Trophoblast cell (in vitro differentiated cells and primary cell): Measurements from ENCODE around the gene PTPN18.

Experiments
- DNase-seq, 2 donors: peaks; one replicate each; pipeline ENCODE4 v3.0.0-alpha.2; 2016
- H2AFZ ChIP-seq: 2 replicates; pipeline ENCODE4 v1.6.1; 2013; ENCODE audit warnings: low read length, moderate library complexity, mild to moderate bottlenecking; ENCODE audit not compliant: insufficient read depth, poor library complexity
- H2AK5ac ChIP-seq: 2 replicates; pipeline ENCODE4 v1.6.1; 2013; ENCODE audit warnings: mild to moderate bottlenecking, low read length
- H2BK120ac ChIP-seq: 2 replicates; pipeline ENCODE4 v1.6.1; 2013; ENCODE audit warnings: low read length, mild to moderate bottlenecking, moderate library complexity; ENCODE audit not compliant: insufficient read depth, poor library complexity
- H2BK12ac ChIP-seq: 2 replicates; pipeline ENCODE4 v1.6.1; 2013; ENCODE audit warnings: mild to moderate bottlenecking, low read length, moderate library complexity
- H2BK5ac ChIP-seq: 2 replicates; pipeline ENCODE4 v1.6.1; 2013; ENCODE audit warnings: low read length, low read depth, moderate library complexity, mild to moderate bottlenecking; ENCODE audit not compliant: poor library complexity
- H3K14ac ChIP-seq: 2 replicates; pipeline ENCODE4 v1.6.1; 2013; ENCODE audit warnings: mild to moderate bottlenecking, low read length
- H3K18ac ChIP-seq: 2 replicates; pipeline ENCODE4 v1.6.1; 2013; ENCODE audit warnings: mild to moderate bottlenecking, low read length
- H3K23ac ChIP-seq: 2 replicates; pipeline ENCODE4 v1.6.1; 2013; ENCODE audit warnings: low read length
- H3K27ac ChIP-seq: 2 replicates; pipeline ENCODE4 v1.5.1; 2013; ENCODE audit warnings: low read depth, mild to moderate bottlenecking, inconsistent platforms, low read length, moderate library complexity
- H3K27me3 ChIP-seq: 2 replicates; pipeline ENCODE4 v1.6.1; 2013; ENCODE audit warnings: inconsistent platforms, mild to moderate bottlenecking, low read length, moderate library complexity; ENCODE audit not compliant: insufficient read depth
- H3K36me3 ChIP-seq, 2 experiments: 1 replicate in 1 of 2; 2 replicates in 1 of 2; pipeline ENCODE4 v1.6.1; 2013; ENCODE audit warnings: low read length in 2 of 2, mild to moderate bottlenecking in 2 of 2, moderate library complexity in 1 of 2; ENCODE audit not compliant: insufficient read depth in 2 of 2, control insufficient read depth in 1 of 2
- H3K4ac ChIP-seq: 2 replicates; pipeline ENCODE4 v1.6.1; 2013; ENCODE audit warnings: low read depth, mild to moderate bottlenecking, low read length, moderate library complexity
- H3K4me1 ChIP-seq, 2 experiments: 1 replicate in 1 of 2; 2 replicates in 1 of 2; pipeline ENCODE4 v1.6.1; 2013; ENCODE audit warnings: low read length in 2 of 2, mild to moderate bottlenecking in 2 of 2, moderate library complexity in 1 of 2; ENCODE audit not compliant: insufficient read depth in 2 of 2, control insufficient read depth in 1 of 2
- H3K4me2 ChIP-seq: 2 replicates; pipeline ENCODE4 v1.6.1; 2013; ENCODE audit warnings: inconsistent platforms, mild to moderate bottlenecking, low read length, moderate library complexity
- H3K4me3 ChIP-seq: 2 replicates; pipeline ENCODE4 v1.5.1; 2013; ENCODE audit warnings: mild to moderate bottlenecking, low read depth, low read length, inconsistent platforms
- H3K79me1 ChIP-seq: one replicate; pipeline ENCODE4 v1.6.1; 2013; ENCODE audit warnings: low read length
- H3K79me2 ChIP-seq: 2 replicates; pipeline ENCODE4 v1.6.1; 2013; ENCODE audit warnings: low read length, mild to moderate bottlenecking; ENCODE audit not compliant: control insufficient read depth, insufficient read depth, poor library complexity
- H3K9ac ChIP-seq: 2 replicates; pipeline ENCODE4 v1.6.1; 2013; ENCODE audit warnings: mild to moderate bottlenecking, low read length
- H3K9me3 ChIP-seq: 2 replicates; pipeline ENCODE4 v1.6.1; 2013; ENCODE audit warnings: low read depth, mild to moderate bottlenecking, control low read depth, inconsistent platforms, low read length; ENCODE audit not compliant: insufficient read depth
- H4K12ac ChIP-seq: 2 replicates; pipeline ENCODE4 v1.6.1; 2013; ENCODE audit warnings: low read depth, mild to moderate bottlenecking, low read length, moderate library complexity
- H4K8ac ChIP-seq: 2 replicates; pipeline ENCODE4 v1.6.1; 2013; ENCODE audit warnings: low read depth, mild to moderate bottlenecking, low read length, moderate library complexity
- H4K91ac ChIP-seq: one replicate; pipeline ENCODE4 v1.6.1; 2013; ENCODE audit warnings: low read depth, mild to moderate bottlenecking, low read length, moderate library complexity
- WGBS: extraction: QIAGEN DNeasy Blood & Tissue Kit; methylation state at CpG from one replicate; pipeline ENCODE4 v1.1.7; 2013; ENCODE audit warnings: missing lambda C conversion rate; ENCODE audit not compliant: insufficient read length, insufficient coverage; ENCODE audit errors: extremely low coverage; 5-methylcytosine and 5-hydroxymethylcytosine counted together

PTPN18 gene

GRCh38 chr2:130373808-130374365 lies 18.0 kb downstream of the PTPN18 start:
- Histone ChIP-seq H2AFZ (no peak overlapping the region), H3K4me3 (no peak overlapping the region)
- WGBS, result no CpG with 5 or more reads among the region's 3 CpGs

GRCh38 chr2:130374587-130375290 lies 18.9 kb downstream of the PTPN18 start:
- Histone ChIP-seq H4K8ac (no peak overlapping the region), H4K12ac (no peak overlapping the region), H2BK5ac (no peak overlapping the region), H3K27ac (no peak overlapping the region), H2AK5ac (no peak overlapping the region), H3K23ac (no peak overlapping the region), H3K4me3 (no peak overlapping the region), H3K27me3 (no peaks in the 10 kb centered on the region), H3K79me2 (peaks cover 8% of the 10 kb centered on the region), H2BK12ac (no peak overlapping the region), H3K9ac (no peak overlapping the region), H2AFZ (no peak overlapping the region), H3K4me1 (peaks cover 22 to 27% of the 10 kb centered on the region in 2 experiments), H3K9me3 (no peaks in the 10 kb centered on the region), H3K4me2 (no peak overlapping the region), H3K79me1 (peaks cover 11% of the 10 kb centered on the region), H3K14ac (no peak overlapping the region), H3K4ac (no peak overlapping the region), H2BK120ac (no peak overlapping the region), H3K18ac (no peak overlapping the region), H4K91ac (no peak overlapping the region), H3K36me3 (peaks cover 4 to 5% of the 10 kb centered on the region in 2 experiments)
- WGBS, result no CpG with 5 or more reads among the region's 9 CpGs
- no peak for DNase-seq

More at GRCh38 chr2:130373808-130374365, 18.0 kb downstream of the PTPN18 start:
- no peak overlapping the region for H3K27ac ChIP-seq
- no peak overlapping the region for H4K91ac ChIP-seq
- DNase-seq, result no peak
- no peak overlapping the region for H3K14ac ChIP-seq
- no peak overlapping the region for H3K23ac ChIP-seq
- no peak overlapping the region for H3K4ac ChIP-seq
- no peak overlapping the region for H3K4me2 ChIP-seq
- H2BK120ac ChIP-seq, result no peak overlapping the region
- no peak overlapping the region for H4K8ac ChIP-seq
- H2BK5ac ChIP-seq, result no peak overlapping the region
- H3K18ac ChIP-seq, result no peak overlapping the region
- H3K27me3 ChIP-seq, result no peaks in the 10 kb centered on the region
- peaks cover 22 to 27% of the 10 kb centered on the region in 2 experiments for H3K4me1 ChIP-seq
- H3K36me3 ChIP-seq, result peaks cover 4 to 5% of the 10 kb centered on the region in 2 experiments
- H3K79me2 ChIP-seq, result peaks cover 8% of the 10 kb centered on the region
- H3K9me3 ChIP-seq, result no peaks in the 10 kb centered on the region
- no peak overlapping the region for H4K12ac ChIP-seq
- H2AK5ac ChIP-seq, result no peak overlapping the region
- H3K9ac ChIP-seq, result no peak overlapping the region
- no peak overlapping the region for H2BK12ac ChIP-seq
- H3K79me1 ChIP-seq, result peaks cover 11% of the 10 kb centered on the region

GRCh38 chr2:130375291-130376266 lies 19.7 kb downstream of the PTPN18 start:
- no peak for DNase-seq
- Histone ChIP-seq H3K4ac (no peak overlapping the region), H3K4me2 (no peak overlapping the region), H2BK12ac (no peak overlapping the region), H3K18ac (no peak overlapping the region), H2AK5ac (no peak overlapping the region), H2AFZ (no peak overlapping the region), H4K12ac (no peak overlapping the region), H3K4me1 (peaks cover 22 to 27% of the 10 kb centered on the region in 2 experiments), H3K36me3 (peaks cover 2 to 3% of the 10 kb centered on the region in 2 experiments), H4K91ac (no peak overlapping the region), H4K8ac (no peak overlapping the region), H3K4me3 (no peak overlapping the region), H3K14ac (no peak overlapping the region), H3K9ac (no peak overlapping the region), H2BK120ac (no peak overlapping the region), H3K79me2 (peaks cover 8% of the 10 kb centered on the region), H3K23ac (no peak overlapping the region), H3K27ac (no peak overlapping the region), H3K27me3 (no peaks in the 10 kb centered on the region), H3K79me1 (peaks cover 11% of the 10 kb centered on the region), H2BK5ac (no peak overlapping the region), H3K9me3 (no peaks in the 10 kb centered on the region)
- no CpG with 5 or more reads among the region's 19 CpGs for WGBS

- peaks cover 19 to 27% of the 10 kb centered on the region in 2 experiments for H3K4me1 ChIP-seq
- H3K79me2 ChIP-seq, result peaks cover 8% of the 10 kb centered on the region
- no peak overlapping the region for H3K9ac ChIP-seq
- H3K18ac ChIP-seq, result no peak overlapping the region
- no peak overlapping the region for H2AFZ ChIP-seq
- no peak overlapping the region for H2BK120ac ChIP-seq
- no peak for DNase-seq
- no peak overlapping the region for H3K4me3 ChIP-seq
- H4K91ac ChIP-seq, result no peak overlapping the region
- H3K4me2 ChIP-seq, result no peak overlapping the region
- H4K12ac ChIP-seq, result no peak overlapping the region
- no peaks in the 10 kb centered on the region for H3K27me3 ChIP-seq
- no peak overlapping the region for H2BK5ac ChIP-seq
- H4K8ac ChIP-seq, result no peak overlapping the region
- no peaks in the 10 kb centered on the region for H3K9me3 ChIP-seq
- WGBS, result no CpG with 5 or more reads among the region's 11 CpGs
- peaks cover 0 to 2% of the 10 kb centered on the region in 2 experiments for H3K36me3 ChIP-seq
- H3K14ac ChIP-seq, result no peak overlapping the region
- no peak overlapping the region for H3K27ac ChIP-seq
- H2AK5ac ChIP-seq, result no peak overlapping the region
- peaks cover 11% of the 10 kb centered on the region for H3K79me1 ChIP-seq
- no peak overlapping the region for H3K23ac ChIP-seq
- H2BK12ac ChIP-seq, result no peak overlapping the region
- H3K4ac ChIP-seq, result no peak overlapping the region
These were observed 20.8 kb downstream of the PTPN18 start for GRCh38 chr2:130376433-130377293.
